HG02571 (cell line): ENCODE measurements around the gene CHST15.

Experiments
- ATAC-seq: cut with Tn5 transposase; IDR thresholded peaks from one replicate; pipeline ENCODE4 v1.9.1; 2021; ENCODE audit warnings: mild to moderate bottlenecking, moderate library complexity; ENCODE audit not compliant: unreplicated experiment

The CHST15 gene

DNA sequence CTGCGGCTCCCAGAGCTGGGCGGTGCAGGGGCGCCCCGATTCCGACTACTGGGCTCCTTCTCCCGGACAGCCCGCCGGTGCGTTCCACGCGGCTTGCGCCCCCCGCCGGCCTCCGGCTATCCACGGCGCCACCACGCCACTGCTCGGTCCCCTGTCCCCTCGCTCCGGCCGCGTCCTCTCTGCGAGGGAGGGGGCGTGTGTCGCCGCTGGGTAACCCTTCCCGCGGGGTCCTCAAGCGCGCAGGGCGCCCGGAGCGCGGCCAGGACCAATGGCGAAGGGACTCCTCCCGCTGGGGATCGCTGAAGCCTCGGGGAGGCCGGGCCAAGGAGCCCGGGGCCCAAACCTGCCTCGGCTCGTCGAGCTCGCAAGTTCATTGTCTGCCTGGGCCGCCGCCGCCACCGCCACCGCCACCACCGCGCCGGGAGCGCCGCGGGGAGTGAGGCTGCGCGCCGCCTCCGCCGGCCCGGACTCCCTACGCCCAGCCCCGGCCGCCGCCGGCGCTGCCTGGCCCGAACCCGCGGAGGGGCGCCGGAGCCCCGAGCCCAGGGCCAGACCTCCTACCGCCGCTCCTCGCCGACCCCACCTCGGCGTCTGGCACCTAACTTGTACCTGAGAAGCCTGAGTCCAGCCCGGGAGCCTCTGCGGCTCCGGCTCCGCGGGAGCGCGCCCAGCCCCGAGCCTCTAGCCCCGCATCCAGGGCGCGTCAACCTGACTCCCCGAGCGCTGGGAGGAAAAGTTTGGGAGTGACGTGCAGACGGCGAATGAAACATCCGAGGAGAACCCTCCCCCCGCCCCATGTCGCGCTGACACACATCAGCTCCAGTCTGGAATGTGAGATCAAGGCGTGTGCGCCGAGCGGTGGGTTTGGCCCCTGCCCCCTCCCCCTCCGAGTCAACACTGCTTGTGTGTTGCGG is at the start of gene CHST15:
TSS of gene CHST15 (minus strand) at position 739 of the 914 bp plus-strand sequence. CDS start 47,386 bp downstream, outside the sequence.
- ATAC-seq, result no peak

DNA sequence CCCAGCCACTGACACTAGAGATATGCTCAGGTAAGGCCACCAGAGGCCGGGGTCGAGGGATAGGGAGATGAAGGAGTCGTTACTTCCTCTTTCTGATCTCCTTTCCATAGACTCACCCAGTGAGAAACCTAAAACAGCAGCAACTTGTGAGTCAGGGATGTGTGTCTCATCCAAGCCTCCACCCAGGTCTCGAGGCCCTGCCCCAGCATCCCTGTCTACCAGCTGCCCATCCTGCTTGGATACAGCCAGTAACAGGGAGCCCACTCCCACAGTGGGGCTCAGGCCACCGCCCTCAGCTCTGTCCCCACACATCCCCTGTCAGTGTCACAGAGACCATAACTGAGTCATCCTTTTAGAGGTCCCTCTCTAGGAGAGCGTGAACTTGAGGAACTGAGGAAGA is 49.6 kb upstream of the CHST15 start:
- ATAC-seq, result no peak

DNA sequence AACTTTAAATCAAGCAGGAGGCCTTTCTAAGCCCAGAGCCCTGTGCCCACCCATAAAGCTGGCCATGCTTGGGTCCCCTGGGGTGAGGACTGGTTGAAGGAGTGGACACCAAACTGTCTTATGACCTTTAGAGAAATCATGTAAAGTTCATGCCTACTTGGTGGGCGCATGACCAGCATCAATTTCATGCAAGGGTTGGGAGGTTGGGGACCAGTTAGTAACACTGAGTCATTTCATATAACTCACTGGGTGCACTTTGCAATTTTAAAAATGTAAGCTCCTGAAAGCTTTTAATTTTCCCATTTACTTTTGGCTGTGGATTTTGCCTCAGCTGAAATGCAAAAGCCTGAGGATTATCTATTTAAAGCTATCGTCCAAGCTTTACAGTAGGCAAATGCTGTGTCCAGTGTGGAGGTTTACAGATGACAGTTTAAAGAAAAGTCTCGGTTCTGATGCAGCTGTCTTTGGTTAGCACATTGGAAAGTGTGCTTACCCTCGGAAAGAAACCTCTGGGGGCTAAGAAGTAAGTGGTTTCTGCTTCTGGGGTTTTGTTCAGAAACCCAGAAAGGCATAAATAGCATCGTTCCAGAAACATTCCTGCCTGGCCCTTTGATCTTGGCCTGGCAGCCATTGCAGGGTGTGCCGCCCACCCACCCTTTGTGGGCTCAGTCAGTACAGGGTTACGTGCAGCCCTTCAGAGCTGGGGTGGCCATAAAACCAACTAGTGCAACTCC is 48.8 kb upstream of the CHST15 start:
- ATAC-seq, result no peak

GRCh38 chr10:124138883-124139348 is 45.5 kb upstream of the CHST15 start:
- ATAC-seq, result no peak

DNA sequence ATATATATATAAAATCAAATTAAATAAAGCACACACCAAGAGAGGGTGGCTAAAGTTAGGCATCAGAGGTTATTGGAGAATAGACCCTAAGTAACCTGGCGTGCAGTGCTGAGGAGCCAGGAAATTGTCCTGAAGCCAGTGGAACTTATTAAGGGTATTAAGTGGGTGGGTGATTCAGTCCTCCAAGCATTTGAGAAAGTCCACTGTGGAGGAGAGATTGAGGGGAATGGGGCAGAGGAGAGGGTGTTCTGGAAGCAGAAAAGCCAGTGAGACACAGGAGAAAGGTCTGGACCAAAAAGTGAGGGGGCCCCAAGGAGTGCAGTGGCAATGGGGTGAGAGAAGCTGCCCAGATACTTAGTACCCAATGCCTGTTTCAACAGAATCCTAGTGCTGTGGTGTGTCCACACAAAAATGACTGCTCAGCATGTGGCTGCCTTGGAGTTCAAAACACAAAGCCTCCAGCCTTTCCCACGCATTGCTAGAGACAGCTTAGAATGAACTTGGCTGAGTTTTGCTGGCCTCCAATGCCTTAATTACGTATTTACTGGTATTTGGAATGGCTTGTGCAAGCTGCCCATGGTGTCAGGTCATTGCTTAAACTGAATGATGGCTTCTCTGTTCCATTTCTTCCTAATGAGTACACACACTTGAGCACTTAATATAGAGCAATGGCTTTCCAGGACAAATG is 44.9 kb upstream of the CHST15 start:
- no peak for ATAC-seq

DNA sequence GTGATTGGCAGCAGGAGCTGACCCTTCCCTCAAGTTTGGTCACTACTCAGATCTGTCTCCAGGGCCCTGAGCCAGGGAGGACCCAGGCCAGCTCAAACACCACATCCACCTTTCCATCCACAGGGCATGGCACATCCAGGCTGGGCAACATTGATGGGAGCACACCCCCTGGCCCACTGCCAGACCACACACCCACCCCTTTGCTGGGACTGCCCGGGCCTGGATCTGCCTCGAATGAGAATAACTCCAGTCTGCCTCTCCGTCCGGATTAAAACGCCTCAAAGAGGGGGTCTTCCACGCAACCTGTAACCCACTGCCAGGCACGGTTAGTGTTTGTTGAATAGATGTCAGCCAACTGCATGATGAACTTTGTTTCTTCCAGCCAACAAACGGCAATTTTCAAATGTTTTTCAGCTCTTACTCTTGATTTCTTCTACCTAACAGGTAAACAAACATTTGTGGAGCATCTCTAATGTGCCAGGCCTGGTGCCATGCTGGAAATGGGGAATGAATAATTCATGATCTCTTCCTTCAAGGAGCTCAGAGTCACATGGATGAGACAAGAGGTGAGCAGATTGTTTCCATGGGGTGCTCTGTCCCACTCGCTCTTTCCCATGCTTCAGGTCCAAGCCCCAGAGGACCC is 41.0 kb upstream of the CHST15 start:
- no peak for ATAC-seq

DNA sequence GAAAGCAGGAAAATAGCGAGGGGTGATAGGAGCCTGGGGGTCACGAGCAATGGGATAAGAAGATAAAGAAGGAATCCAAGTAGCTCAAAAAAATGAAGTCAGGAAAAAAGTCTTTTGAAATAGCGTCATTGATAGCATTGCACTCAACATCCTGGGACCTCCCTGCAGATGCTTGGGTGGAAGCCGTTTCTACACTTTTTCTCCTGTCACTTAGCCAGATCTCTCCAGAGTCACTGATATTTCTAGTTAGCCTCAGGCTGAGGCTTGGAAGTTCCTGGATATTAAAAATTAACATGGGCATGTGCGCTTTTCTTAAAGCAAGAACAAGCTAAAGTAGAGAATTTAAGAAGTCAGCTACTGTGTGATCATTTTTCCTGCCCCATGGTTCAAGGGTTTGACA is 39.5 kb upstream of the CHST15 start:
- no peak for ATAC-seq

- ATAC-seq, result no peak
Observed at GRCh38 chr10:124132306-124132705, 38.9 kb upstream of the CHST15 start.

DNA sequence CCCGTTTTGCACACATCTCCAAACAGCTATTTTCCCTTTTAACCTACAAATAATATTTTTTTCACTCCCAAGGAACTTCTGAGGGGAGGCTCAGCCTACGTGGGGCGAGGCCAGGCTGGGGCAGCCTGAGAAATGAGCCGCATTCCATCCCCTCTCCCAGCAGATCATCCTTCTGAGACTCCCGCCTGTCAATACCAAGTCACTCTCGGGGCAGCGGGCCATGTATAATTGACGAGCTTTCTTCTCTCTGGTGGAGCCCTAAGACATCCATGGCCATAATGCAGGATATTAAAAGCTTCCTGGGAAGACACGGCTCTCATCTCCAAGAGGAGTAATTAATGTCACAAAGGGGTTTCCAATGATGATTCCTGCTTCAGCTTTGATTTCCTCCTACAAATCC is 37.8 kb upstream of the CHST15 start:
- ATAC-seq, result no peak

DNA sequence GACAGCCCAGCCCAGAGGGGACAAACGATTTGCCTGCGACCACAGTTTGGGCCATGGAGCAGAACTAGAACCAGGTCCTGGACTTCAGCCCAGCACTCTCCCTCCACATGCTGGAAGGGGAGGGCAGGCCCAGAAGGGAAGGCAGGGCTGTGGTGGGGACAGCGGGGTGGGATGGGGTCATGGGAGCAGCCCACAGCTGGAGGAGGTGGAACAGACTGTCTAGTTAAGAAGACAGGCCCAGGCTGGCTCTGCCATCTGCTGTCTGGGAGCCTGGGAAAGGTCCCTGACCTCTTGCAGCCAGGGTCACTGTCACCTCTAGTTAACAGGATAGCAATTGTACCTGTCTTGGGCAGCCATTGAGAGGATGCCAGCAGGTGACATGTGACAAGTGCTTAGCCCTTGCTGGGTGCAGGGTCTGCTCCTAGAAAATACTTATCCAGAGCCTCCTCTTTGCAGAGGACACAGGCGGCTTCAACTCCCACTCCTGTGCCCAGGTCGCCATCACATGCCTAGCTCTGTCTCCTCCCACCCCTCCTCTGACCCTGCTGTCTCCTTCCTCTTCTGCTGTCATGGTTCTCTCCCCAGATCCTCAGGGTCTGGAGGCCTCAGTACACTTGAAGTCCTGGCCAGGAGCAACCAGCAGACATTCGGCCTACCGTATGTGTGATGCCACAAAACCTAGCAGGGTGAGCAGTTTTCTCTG is 37.0 kb upstream of the CHST15 start:
- ATAC-seq, result no peak

GRCh38 chr10:124129471-124129870 is 36.1 kb upstream of the CHST15 start:
- ATAC-seq, result no peak

- no peak for ATAC-seq
Observed at GRCh38 chr10:124128811-124129145, 35.4 kb upstream of the CHST15 start.

- no peak for ATAC-seq
Observed at GRCh38 chr10:124127965-124128810, 34.8 kb upstream of the CHST15 start.

GRCh38 chr10:124127563-124127962 is 34.2 kb upstream of the CHST15 start:
- no peak for ATAC-seq

GRCh38 chr10:124126983-124127385 is 33.6 kb upstream of the CHST15 start:
- no peak for ATAC-seq

GRCh38 chr10:124126145-124126982 is 33.0 kb upstream of the CHST15 start:
- ATAC-seq, result no peak

DNA sequence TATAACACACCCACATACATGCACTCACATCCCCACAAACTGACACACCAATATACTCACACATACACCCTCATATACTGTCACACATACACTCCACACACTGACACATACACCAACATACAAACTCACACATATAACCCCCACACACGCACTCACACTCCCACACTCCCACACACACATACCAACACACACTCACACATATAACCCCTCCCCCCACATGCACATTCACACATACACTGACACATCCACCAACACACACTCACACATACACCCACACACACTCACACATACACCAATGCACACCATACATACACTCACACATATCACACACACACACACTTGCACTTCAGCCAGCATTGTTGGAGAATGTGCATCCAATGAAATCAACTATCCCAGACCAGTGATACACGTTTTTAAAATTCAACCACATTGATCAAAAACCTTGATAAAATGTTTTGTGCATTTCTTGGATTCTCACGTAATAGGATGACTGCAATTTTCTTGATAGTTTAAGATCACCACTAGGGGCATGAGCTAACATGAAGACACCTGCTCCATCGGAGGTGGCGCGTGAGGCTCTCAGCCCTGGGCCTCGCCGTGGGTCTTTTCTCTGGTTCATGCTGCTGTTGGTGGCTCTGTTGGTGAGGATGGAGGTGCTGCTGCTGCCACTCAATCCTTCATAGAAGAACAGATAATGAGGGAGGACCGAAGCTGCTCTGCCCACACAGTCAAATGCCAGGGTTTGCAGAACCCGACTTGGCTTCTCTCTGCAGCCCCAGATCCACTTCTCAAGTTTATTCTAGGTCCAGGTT is 32.1 kb upstream of the CHST15 start:
- no peak for ATAC-seq

DNA sequence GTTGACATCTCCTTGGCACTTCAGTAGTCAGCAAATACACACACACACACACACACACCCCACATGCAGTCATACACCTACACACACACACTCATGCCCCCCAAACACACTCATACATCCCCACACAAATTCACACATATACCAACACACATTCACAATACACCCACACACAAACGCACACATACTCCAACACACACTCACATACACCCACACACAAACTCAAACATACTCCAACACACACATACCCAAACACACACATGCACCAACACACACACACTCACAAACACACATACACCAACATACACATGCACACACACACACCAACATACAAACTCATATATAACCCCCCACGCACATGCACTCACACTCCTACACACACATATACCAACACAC is 31.4 kb upstream of the CHST15 start:
- ATAC-seq, result no peak
